Aorta (tissue), 5 donors: ENCODE measurements around the gene NISCH. TPM values are rescaled to one million over a fixed set of nuclear protein-coding genes. Genes with fewer than 3 reads are reported as not detected.
A peak's percentile ranks its signal among the peaks of the same experiment; 100 is the strongest.

Experiments
- ATAC-seq: fragments of 200-7000 bp; cut with Tn5 transposase; one replicate; pipeline ENCODE4 v1.9.1; 2022; ENCODE audit warnings: moderate library complexity; ENCODE audit not compliant: low FRiP score
- DNase-seq, 2 donors: peaks; one replicate each; pipeline ENCODE4 v3.0.0-alpha.2; 2020
- H3K27ac ChIP-seq, 2 donors: one replicate each; pipeline ENCODE4 v1.5.1; 2013; ENCODE audit warnings: low read length in 2 of 2, mild to moderate bottlenecking in 2 of 2, moderate library complexity in 2 of 2, control low read depth in 1 of 2, inconsistent platforms in 1 of 2, low read depth in 1 of 2
- H3K27me3 ChIP-seq, 2 donors: one replicate each; pipeline ENCODE4 v1.6.1; 2013; ENCODE audit warnings: control low read depth in 1 of 2, low read length in 1 of 2, mild to moderate bottlenecking in 1 of 2, moderate library complexity in 1 of 2; ENCODE audit not compliant: insufficient read depth in 2 of 2, control insufficient read depth in 1 of 2
- H3K36me3 ChIP-seq, 2 donors: one replicate each; pipeline ENCODE4 v1.6.1; 2013; ENCODE audit warnings: control low read depth in 1 of 2, low read length in 1 of 2, mild to moderate bottlenecking in 1 of 2; ENCODE audit not compliant: insufficient read depth in 2 of 2, control insufficient read depth in 1 of 2
- H3K4me1 ChIP-seq, 2 donors: one replicate each; pipeline ENCODE4 v1.6.1; 2013; ENCODE audit warnings: low read length in 2 of 2, control low read depth in 1 of 2, mild to moderate bottlenecking in 1 of 2, moderate library complexity in 1 of 2; ENCODE audit not compliant: insufficient read depth in 2 of 2, control insufficient read depth in 1 of 2
- H3K4me3 ChIP-seq, 2 donors: one replicate each; pipeline ENCODE4 v1.5.1; 2013; ENCODE audit warnings: low read length in 2 of 2, control low read depth in 1 of 2, mild to moderate bottlenecking in 1 of 2
- H3K9me3 ChIP-seq: one replicate; pipeline ENCODE4 v1.6.1; 2013; ENCODE audit warnings: mild to moderate bottlenecking, low read length; ENCODE audit not compliant: control insufficient read depth
- WGBS, 2 donors: extraction: QIAGEN DNeasy Blood & Tissue Kit; methylation state at CpG; one replicate each; pipeline ENCODE4 v1.1.7; 2013; 5-methylcytosine and 5-hydroxymethylcytosine counted together
- intact Hi-C, 2 donors: fragments of 100-400 bp; cut with DNase I; formaldehyde crosslinking; loops; one replicate each; pipeline versions ENCODE4 v1.14.2 to v1.15.0; 2022
- polyA plus RNA-seq, 2 donors: library from polyadenylated mRNA; stranded (reverse); fragments of 200-250 nt; gene quantifications; one replicate each; pipeline ENCODE4 v1.2.3, GENCODE V29; 2013
- total RNA-seq, 2 donors: library from RNA; stranded (reverse); fragmentation: NEBNext Ultra II Directional; extraction: Animal tissue kit (Norgen Biotek cat#: 25700); gene quantifications; one replicate each; pipeline ENCODE4 v1.2.1, GENCODE V29; 2021
- donor health status: healthy with polysubstance abuse.
- donor health status: Bipolar disorder and iron deficiency.
- donor health status: DM: no; HTN: no; CAD: no.
- donor health status: DM: no; HTN: no; CAD: no.
- donor health status: DM: yes; HTN: yes; CAD: no.

NISCH gene
- total and polyA plus RNA-seq, 4 donors = 13.3 to 157 (median 101) TPM

- Histone ChIP-seq H3K27ac (no peak overlapping the region), H3K36me3 (no peaks in the 10 kb centered on the region), H3K4me3 (no peak overlapping the region), H3K27me3 (no peaks in the 10 kb centered on the region), H3K9me3 (no peaks in the 10 kb centered on the region), H3K4me1 (no peaks in the 10 kb centered on the region)
- DNase-seq (peak; percentile 45 to 69), ATAC-seq (no peak)
- 80 to 83% methylated on average over 18 of the region's 18 CpGs for WGBS, 2 donors
- intact Hi-C loops = loop anchor here (5.0 kb wide), 2 partner anchors 41 to 56 kb away; no protein-coding TSS in a partner anchor
Measured at GRCh38 chr3:52527732-52528585, 72.6 kb downstream of the NISCH start.

DNA sequence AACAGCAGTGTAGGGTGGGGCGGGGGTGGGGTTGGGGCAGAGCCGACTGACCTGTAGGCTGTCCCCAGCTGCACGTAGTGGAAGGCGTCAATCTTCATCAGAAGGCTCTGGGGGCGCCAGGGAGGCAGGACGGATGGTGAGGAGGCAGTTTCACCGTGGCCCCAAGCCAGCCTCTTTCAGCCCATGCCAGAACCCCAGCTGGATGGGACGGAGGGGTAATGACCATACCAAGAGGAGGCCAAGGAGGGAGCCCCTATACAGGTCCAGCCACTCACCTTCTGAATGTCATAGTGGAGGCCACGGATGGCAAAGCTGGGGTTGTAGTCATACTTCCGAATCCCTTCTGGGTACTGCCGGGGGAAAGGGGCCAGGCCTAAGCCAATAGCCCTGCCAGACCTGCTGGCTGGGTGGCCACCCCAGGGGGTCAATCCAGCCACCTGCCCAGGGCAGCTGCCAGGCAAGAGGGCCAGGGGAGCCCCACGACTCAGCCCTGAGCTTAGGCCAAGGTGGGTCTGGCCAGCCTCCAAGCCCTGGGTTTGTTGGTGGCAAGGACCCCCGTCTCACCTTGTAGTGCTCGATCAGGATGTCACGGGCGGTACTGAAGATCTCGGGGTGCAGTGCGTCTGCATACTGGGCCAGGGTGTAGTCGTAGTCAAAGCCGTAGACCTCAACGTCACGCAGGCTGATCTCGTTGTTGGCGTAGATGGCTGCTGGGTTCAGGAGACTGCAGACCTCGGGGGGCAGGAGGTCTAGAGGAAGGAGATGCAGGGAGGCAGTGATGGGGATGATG is 73.4 kb downstream of the NISCH start:
- DNase-seq = peak; percentile 48 to 76
- WGBS, 2 donors = 81 to 84% methylated on average over 25 of the region's 25 CpGs
- intact Hi-C loops = loop anchor here (5.0 kb wide), 2 partner anchors 41 to 56 kb away; no protein-coding TSS in a partner anchor
- Histone ChIP-seq H3K4me1 (no peaks in the 10 kb centered on the region), H3K27ac (no peak overlapping the region), H3K27me3 (no peaks in the 10 kb centered on the region), H3K9me3 (no peaks in the 10 kb centered on the region), H3K4me3 (no peak overlapping the region), H3K36me3 (no peaks in the 10 kb centered on the region)
- no peak for ATAC-seq

- peak; percentile 58 to 71 for DNase-seq
- intact Hi-C loops = loop anchor here (5.0 kb wide), 2 partner anchors 42 to 57 kb away; no protein-coding TSS in a partner anchor
- Histone ChIP-seq H3K4me3 (no peak overlapping the region), H3K36me3 (no peaks in the 10 kb centered on the region), H3K27me3 (no peaks in the 10 kb centered on the region), H3K9me3 (no peaks in the 10 kb centered on the region), H3K4me1 (no peaks in the 10 kb centered on the region), H3K27ac (no peak overlapping the region)
- WGBS, 2 donors = 40 to 43% methylated on average over 12 of the region's 12 CpGs
- no peak for ATAC-seq
Measured at GRCh38 chr3:52529376-52530333, 74.3 kb downstream of the NISCH start.

DNA sequence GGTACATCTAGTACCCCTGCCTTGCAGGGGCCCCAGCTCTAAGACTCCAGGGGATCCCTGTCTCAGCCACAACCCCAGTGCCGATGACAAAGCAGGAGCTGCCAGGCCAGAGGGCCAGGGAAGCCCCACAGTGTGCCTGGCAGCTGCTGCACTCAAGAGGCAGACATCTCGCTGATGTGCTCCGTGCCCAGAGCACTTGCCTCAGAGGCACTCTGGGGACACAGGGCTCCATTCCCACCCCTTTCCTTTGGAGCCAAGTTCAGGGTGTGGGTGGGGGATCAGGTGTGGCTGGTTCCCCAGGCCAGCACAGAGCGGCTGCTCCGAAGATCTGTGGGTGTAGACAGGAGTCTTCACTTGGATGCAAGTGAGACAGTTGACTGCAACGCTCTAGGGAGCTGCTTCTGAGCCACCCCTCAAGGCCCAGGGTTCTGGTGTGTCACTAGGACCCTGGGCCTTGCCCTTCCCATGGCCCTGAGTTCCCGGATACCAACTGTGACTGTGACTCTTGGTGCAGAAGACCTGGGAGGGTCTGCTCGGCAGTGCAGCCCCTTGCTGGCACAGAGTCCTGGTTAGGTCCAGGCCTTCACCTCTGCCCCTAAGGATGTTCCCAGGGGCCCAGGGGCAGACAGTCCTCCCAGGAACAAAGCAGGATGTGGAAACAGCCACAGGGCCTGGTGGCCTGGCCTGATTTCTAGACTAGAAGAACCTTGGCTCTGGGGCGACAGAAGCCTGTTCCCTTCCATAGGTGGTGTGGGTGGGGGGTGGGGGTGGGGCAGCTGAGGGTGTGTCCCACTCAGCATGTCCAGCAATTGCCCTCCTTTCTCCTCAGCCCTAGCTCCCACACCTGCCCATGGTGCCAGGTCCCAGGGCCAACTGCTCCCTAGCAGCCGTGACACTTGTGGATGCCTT is 75.8 kb downstream of the NISCH start:
- Histone ChIP-seq H3K4me3 (no peak overlapping the region), H3K4me1 (no peaks in the 10 kb centered on the region), H3K9me3 (no peaks in the 10 kb centered on the region), H3K27ac (no peak overlapping the region), H3K27me3 (no peaks in the 10 kb centered on the region), H3K36me3 (no peaks in the 10 kb centered on the region)
- intact Hi-C loops = loop anchor here in 1 of 2 donors (5.0 kb wide), 1 partner anchor 59 kb away; no protein-coding TSS in a partner anchor
- DNase-seq (peak; percentile 53 to 70), ATAC-seq (no peak)
- WGBS, 2 donors = 47 to 59% methylated on average over 9 to 10 of the region's 10 CpGs

GRCh38 chr3:52531860-52532516 is 76.6 kb downstream of the NISCH start:
- H3K27me3 ChIP-seq = no peaks in the 10 kb centered on the region
- no peak overlapping the region for H3K27ac ChIP-seq
- WGBS, 2 donors = 85% methylated on average over 14 of the region's 14 CpGs
- ATAC-seq (no peak), DNase-seq (peak in 1 of 2 donors; percentile 78)
- intact Hi-C loops = loop anchor here in 1 of 2 donors (5.0 kb wide), 1 partner anchor 60 kb away; no protein-coding TSS in a partner anchor
- no peaks in the 10 kb centered on the region for H3K36me3 ChIP-seq
- H3K4me3 ChIP-seq = no peak overlapping the region
- H3K4me1 ChIP-seq = no peaks in the 10 kb centered on the region
- no peaks in the 10 kb centered on the region for H3K9me3 ChIP-seq

DNA sequence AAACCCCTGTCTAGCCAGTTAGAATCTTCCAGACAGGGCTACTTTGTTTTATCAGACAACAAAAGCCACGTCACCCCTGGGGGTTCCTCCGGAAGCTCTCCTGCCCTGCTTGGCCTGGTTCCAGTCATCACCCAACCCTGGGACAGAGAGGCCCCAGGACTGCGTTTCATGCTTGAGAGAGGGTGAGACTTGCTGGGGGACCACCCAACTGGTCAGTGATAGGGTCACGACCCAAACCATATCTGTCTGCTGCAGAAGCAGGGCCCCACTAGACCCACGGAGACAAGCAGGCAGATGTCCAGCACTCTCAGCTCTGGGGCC is 77.1 kb downstream of the NISCH start:
- peak; percentile 62 to 74 for DNase-seq
- Histone ChIP-seq H3K4me3 (no peak overlapping the region), H3K36me3 (no peaks in the 10 kb centered on the region), H3K27me3 (no peaks in the 10 kb centered on the region), H3K27ac (no peak overlapping the region), H3K9me3 (no peaks in the 10 kb centered on the region), H3K4me1 (no peaks in the 10 kb centered on the region)
- no peak for ATAC-seq
- WGBS, 2 donors = 43 to 51% methylated on average over 5 of the region's 5 CpGs
- intact Hi-C loops = loop anchor here in 1 of 2 donors (5.0 kb wide), 1 partner anchor 60 kb away; no protein-coding TSS in a partner anchor
